WERI-Rb-1 (cell line): ENCODE data around the gene ZMAT5.

ENCODE experiments used
- DNase-seq: peaks from one replicate; pipeline ENCODE4 v3.0.0-alpha.2; 2020
- H3K27ac ChIP-seq: fragments of 250-450 bp; sonication (Bioruptor Pico); 2 replicates; pipeline ENCODE4 v1.5.1; 2020; ENCODE audit warnings: mild to moderate bottlenecking, moderate library complexity
- H3K27me3 ChIP-seq: fragments of 250-450 bp; sonication (Bioruptor Pico); 2 replicates; pipeline ENCODE4 v1.5.1; 2021; ENCODE audit warnings: mild to moderate bottlenecking, low read depth, moderate library complexity; ENCODE audit not compliant: insufficient read depth, severe bottlenecking
- H3K36me3 ChIP-seq: fragments of 250-450 bp; sonication (Bioruptor Pico); 2 replicates; pipeline ENCODE4 v1.5.1; 2020; ENCODE audit warnings: mild to moderate bottlenecking, moderate library complexity
- H3K4me3 ChIP-seq: 2 replicates; pipeline ENCODE4 v1.5.1; 2011; ENCODE audit warnings: low read depth, mild to moderate bottlenecking, control low read depth, low read length
- H3K9me3 ChIP-seq: fragments of 250-450 bp; sonication (Bioruptor Pico); 2 replicates; pipeline ENCODE4 v1.5.1; 2021; ENCODE audit warnings: mild to moderate bottlenecking, moderate library complexity; ENCODE audit not compliant: severe bottlenecking
- CTCF ChIP-seq: IDR thresholded peaks from 2 replicates; pipeline ENCODE4 v1.5.1; 2011; ENCODE audit warnings: low read depth, mild to moderate bottlenecking, control low read depth, inconsistent platforms, low read length

The ZMAT5 gene

DNA sequence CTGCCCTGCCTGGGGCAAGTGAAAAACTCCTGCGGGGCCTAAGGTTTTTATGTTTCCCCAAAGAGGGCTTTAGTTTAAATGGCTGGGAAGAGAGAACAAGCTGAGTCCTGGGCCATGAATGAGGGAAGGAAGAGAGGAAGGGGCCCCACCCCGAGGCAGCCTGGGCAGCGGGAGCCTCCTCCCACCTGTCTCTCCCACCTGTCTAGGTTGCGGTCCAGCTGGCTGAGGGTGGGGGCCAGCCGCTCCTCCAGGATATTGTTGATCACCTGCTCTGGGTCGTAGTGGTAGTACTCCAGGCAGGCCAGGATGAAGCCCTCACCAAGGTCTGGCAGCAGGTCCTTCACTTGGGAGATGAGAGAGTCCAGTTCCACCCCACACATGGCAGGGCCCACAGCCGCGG, 35.0 kb upstream of the ZMAT5 start:
- no peaks in the 10 kb centered on the region for H3K27me3 ChIP-seq
- no peak overlapping the region for H3K4me3 ChIP-seq
- H3K9me3 ChIP-seq = no peaks in the 10 kb centered on the region
- no peak overlapping the region for H3K27ac ChIP-seq
- H3K36me3 ChIP-seq = peaks cover 76% of the 10 kb centered on the region
- DNase-seq = peak; percentile 19
- TF ChIP-seq CTCF = no peak

GRCh38 chr22:29801153-29801552, 34.3 kb upstream of the ZMAT5 start:
- no peak for DNase-seq
- H3K4me3 ChIP-seq = no peak overlapping the region
- H3K27ac ChIP-seq = no peak overlapping the region
- no peaks in the 10 kb centered on the region for H3K9me3 ChIP-seq
- no peaks in the 10 kb centered on the region for H3K27me3 ChIP-seq
- peaks cover 76% of the 10 kb centered on the region for H3K36me3 ChIP-seq
- no peak for TF ChIP-seq CTCF

DNA sequence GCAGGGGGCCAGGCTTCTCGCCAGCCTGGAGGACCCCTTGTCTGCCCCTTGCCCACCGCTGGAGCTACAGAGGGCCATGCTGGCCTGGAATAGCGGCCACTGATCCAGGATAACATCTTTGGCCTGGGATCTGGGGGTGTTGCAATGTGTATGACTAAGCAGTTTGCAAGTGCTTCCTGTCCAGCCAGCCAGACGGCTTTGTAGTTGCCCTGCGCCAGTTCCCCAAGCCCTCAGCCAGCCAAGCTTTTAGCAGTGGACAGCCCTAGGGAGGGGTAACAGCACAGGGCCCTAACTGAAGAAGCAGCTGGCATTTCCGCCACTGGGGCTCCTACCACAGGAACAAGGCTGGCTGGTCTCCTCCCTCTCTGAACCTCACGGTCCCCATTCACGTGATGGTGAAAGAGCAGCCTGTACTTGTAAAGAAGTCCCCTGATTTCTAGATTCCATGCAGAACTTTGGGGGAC, 32.4 kb upstream of the ZMAT5 start:
- no peak for TF ChIP-seq CTCF
- H3K27me3 ChIP-seq = no peaks in the 10 kb centered on the region
- no peak for DNase-seq
- no peaks in the 10 kb centered on the region for H3K9me3 ChIP-seq
- H3K27ac ChIP-seq = no peak overlapping the region
- no peak overlapping the region for H3K4me3 ChIP-seq
- peaks cover 59% of the 10 kb centered on the region for H3K36me3 ChIP-seq

DNA sequence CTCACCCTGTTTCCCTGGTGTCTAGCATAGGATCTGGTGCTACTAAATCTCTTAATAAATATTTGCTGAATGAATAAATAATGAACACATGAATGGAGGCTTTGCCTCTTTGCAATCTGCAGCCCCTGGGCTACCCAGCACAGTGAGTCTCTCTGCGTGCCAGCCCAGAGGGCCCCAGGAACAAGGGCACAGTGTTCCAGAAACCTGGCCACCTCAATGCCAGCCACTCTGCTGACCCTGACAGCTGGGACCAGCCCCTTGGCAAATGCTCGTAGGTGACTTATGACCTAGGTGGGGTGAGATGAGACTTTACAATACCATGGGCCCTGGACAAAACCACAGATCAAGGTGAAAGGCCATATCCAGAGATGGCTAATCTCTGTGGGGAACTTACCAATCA, 32.0 kb upstream of the ZMAT5 start:
- H3K36me3 ChIP-seq = peaks cover 54% of the 10 kb centered on the region
- H3K4me3 ChIP-seq = no peak overlapping the region
- H3K27ac ChIP-seq = no peak overlapping the region

DNA sequence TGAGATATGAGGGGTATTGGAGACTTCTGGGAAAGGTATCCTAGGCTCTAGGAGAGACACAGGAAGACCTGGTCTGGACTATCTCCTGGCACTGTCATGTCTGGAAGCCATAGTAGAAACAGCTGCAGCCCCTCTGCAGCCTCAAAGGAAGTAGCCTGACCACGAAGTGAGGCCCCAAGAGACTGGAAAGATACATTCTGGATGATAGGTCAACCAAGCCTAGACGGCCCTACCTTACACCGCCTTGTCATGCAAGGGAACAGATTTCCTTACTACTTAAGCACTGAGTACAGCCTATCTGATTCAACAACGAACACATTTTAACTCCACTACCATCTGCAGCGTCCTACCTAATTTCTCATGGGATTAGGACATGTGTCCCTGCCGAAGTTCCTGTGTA, 31.5 kb upstream of the ZMAT5 start:
- H3K27me3 ChIP-seq = no peaks in the 10 kb centered on the region
- H3K36me3 ChIP-seq = peaks cover 49% of the 10 kb centered on the region
- H3K9me3 ChIP-seq = no peaks in the 10 kb centered on the region
- TF ChIP-seq CTCF = no peak
- no peak overlapping the region for H3K27ac ChIP-seq
- H3K4me3 ChIP-seq = no peak overlapping the region
- DNase-seq = no peak

More for the DNA sequence above, 32.0 kb upstream of the ZMAT5 start:
- no peak for DNase-seq
- TF ChIP-seq CTCF = no peak
- Histone ChIP-seq H3K27me3 (no peaks in the 10 kb centered on the region), H3K9me3 (no peaks in the 10 kb centered on the region)

DNA sequence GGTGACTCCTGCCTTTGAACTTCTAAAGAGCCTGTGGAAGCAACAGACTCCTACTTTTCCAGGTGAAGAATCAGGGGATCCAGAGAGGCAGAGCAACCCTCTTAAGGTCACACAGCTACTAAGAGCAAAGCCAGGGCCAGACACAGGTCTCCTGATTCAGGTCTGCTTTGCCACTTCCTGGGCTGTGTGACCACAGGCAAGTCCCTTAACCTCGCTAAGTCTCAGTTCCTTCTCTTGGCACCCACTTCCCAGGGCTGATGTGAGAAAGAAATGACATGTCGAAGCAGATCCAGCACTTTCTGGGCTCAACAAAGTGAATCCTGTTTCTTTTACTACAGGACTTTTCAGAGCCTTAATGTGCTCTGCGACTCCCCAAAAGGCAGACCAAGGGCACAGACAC, 30.5 kb upstream of the ZMAT5 start:
- Histone ChIP-seq H3K27me3 (no peaks in the 10 kb centered on the region), H3K27ac (no peak overlapping the region), H3K9me3 (no peaks in the 10 kb centered on the region), H3K36me3 (peaks cover 45% of the 10 kb centered on the region), H3K4me3 (no peak overlapping the region)
- DNase-seq = no peak
- no peak for TF ChIP-seq CTCF
